H54 (cell line): ENCODE measurements around the gene EEFSEC.

Experiments used
- DNase-seq: peaks from one replicate; pipeline ENCODE4 v3.0.0; 2011; ENCODE audit warnings: low spot score, mixed read lengths; ENCODE audit not compliant: insufficient read length
- FAIRE-seq: peaks from 3 replicates; lab custom pipeline; 2011; peaks lifted over from hg19 to GRCh38; lab: Jason Lieb, UNC
- POLR2A ChIP-seq: IDR thresholded peaks from 2 replicates; pipeline ENCODE4 v1.6.1; 2011; ENCODE audit warnings: low read depth, mild to moderate bottlenecking, low read length

EEFSEC gene

DNA sequence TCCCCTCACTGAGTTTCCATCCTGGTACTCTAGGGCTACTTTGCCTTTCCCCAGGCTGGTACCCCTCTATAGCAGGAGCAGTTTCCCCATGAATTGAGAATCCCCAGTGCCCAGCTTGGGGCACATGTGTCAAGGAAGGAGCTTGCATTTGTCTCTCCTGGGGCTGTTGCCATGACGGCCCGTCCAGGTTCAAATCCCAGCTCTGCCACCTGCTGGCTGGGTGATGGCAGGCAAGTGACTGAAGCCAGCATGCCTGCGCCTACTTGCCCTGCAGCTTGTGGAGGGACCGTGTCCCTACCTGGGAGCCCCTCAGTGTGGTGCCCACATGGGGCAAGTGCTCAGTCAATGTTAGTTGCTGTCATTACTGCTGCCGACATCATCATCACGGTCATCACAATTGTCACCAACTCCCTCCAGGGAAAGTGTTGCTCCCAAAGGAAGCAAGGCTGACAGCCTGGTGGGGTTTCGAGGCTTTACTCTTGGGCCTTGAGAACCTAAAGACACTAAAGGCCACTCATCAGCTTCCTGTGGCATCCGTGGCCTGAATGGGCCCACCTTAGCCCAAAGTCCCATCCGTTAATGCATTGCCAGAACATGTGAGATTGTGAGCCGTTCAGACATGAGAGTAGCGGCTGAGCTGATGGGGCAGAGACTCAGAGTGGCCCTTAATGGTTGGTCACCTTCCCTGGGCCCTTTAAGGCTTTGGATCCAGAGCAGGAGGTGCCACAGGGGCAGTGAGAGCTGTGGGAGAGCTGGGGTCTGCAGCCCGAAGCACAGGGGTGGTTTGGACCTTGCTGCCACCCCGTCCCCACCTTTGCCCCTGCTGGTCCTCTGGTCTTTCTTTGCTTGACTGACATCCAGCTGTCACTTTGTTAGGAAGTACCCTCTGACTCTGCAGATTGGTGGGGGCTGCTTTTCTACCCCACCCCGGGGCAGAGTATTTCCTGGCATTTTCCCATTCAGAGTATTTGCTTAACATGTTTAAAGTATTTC, 169.0 kb downstream of the EEFSEC start:
- FAIRE-seq = no peak
- no peak for TF ChIP-seq POLR2A
- DNase-seq = peak; percentile 32

DNA sequence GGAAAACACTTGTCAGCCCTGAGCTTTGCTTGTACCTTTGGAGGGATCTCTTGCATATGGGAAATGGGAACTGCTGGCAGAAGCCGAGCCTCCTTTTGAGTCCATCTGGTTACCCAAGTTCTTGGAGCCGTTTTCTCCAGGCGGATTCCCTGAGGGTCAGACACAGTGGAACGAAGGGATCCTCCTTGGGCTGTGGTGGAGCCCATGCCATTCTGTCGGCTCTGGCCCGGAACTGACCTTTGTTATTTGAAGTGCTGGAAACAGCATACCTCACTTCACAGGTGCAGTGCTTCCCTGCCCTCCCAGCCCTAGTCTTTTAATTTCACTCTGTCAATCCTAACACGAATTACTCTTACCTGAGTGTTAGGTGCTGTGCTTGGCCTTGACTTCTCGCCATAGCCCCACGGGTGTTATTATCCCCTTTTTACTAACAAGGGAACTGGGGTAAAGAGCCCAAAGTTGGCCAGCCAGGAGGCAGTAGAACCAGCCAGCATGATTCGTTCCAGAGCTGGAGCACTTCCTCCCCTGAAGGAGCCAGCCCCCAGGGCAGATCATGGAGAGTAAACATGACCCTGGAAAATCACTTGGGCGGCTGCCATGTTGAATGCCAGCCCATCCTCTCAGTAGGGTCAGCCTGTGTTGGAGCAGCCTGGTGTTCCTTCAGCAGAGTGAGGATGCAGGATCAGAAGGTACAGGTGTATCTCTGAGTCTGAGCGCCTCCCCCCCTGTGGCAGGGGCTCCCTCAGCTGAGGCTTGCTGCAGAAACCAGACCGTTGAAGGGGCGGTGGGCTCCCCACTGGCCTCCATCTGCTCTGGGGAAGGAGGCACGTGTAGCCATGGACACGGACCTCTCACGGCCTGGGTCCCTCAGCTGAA, 170.2 kb downstream of the EEFSEC start:
- TF ChIP-seq POLR2A = no peak
- DNase-seq (no peak), FAIRE-seq (no peak)

DNA sequence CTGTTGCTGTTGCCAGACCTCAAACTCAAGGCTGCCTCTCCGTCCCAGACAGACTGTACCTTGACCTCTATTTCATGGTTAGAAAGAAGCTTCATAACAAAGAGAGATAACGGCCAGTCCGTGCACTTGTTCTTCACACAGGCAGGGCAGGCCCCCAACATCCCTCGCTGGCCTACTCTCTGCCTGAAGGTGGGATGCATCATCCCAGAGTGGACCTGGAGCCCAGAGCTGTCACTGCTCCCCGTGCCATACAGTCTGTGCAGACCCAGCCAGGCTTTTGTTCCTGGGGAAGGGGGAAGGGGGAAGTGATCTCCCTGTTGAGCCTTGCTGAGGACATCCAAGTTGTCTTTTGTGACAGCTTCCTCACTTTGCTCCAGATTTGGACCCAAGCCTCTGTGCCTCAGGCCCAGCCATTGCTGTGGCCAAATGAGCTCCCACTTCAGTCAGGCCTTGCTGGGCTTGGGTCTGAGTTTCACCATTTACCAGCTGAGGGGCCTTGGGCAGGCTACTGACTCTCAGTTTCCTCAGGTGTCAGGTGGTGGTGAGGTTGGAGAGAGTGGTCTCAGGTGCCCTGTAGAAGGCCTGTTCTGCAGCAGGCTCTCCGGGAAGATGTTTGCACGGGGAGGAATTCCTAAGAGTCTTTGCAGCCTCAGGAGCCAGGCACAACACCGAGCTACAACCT, 171.8 kb downstream of the EEFSEC start:
- DNase-seq (no peak), FAIRE-seq (no peak)
- TF ChIP-seq POLR2A = no peak

DNA sequence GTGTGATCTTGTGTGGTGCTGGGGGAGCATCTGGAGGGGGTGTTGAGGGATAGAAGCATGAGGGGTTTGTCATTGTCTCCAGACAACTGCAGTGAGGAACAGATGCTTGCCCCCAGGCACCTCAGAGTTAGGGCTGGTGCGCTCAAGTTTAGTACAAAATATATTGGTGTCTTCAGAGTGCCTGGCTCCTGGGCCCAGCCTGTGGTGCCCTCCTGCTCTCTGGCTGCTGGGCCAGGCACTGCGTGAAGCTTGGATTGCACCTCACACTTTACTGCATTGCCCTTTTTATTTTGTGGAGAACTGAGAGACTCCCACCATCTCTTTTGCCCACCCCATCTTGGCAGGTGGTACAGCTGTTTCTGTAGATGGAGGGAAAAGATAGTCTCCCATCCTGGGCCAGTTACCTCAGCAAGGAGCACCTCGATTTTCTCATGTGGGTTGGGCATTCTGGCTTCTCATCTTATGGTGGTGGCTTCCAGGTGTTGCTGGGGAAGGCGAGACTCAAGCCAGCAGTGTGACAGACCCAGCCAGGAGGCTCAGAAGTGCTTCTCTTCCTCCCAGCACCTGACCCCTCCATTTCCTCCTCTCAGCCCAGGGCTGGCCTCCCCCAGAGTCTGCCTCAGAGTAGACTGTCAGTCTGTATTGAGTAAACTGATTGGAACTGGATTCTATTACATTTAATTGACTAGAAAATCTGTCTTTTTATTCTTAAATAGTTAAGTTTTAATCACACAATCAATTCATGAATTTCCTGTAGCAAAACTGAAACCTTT, 173.0 kb downstream of the EEFSEC start:
- DNase-seq (no peak), FAIRE-seq (no peak)
- no peak for TF ChIP-seq POLR2A

DNA sequence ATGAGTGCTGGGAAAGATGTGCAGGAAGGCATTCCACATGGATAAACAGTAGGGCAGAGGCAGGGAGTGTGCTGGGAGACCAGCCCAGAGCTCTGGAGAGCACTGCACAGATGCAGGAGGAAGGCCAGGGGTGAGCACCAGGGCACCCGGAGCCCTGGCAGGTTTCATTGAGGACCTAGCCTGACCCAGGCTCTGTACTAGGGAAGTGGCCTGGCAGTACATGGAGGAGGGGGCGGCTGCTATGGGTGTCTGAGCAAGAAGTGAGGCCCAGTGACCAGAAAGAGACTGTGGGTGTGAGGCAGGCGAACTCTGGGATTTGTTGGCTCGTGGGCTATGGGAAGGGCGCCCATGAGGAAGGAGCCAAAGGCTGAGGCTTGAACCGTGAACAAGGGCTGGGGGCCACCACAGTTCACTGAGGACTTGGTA, 174.3 kb downstream of the EEFSEC start:
- FAIRE-seq (no peak), DNase-seq (no peak)
- TF ChIP-seq POLR2A = no peak

DNA sequence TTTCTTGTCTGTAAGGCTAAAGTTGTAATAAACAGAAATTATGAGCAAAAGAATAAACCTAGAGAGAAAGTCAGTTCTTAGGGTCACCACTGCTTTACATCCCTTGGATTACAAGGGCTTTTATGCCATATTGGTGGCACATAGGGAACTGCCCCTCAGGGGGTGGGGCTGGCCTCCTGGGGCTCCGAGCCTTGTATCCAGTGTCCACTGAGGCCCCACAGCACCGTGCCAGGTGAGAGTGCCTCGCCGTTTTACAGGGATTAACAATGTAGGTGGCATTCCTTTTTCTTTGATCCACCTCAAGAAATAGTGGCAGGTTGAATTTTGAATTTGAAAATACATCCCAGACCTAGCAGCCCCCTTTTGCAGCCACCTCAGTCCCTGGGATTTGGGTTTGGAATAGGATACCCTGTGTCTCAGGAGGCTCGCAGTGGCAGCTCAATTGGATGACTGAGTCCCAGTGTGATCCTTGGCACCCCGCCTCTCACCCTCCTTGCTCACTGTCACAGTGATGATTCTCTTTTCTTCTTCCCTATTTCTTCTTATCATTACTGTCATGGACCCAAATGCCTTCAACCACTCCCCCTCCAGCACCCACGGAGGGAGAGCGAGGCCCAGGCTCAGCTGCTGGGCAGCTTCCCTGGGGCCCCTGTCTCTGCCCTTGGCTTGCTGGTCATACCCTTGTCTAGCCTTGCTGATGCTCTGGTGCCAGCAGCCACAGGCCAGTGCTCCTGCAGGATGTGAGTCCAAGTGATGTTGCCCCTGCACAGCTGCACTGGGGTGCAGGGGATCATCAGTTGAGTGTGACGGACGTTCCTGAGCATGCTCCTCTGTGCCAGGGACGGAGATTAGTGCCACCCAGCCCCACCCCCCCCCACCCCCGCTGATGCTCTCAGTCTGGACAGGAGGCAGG, 175.5 kb downstream of the EEFSEC start:
- FAIRE-seq (no peak), DNase-seq (no peak)
- no peak for TF ChIP-seq POLR2A

DNA sequence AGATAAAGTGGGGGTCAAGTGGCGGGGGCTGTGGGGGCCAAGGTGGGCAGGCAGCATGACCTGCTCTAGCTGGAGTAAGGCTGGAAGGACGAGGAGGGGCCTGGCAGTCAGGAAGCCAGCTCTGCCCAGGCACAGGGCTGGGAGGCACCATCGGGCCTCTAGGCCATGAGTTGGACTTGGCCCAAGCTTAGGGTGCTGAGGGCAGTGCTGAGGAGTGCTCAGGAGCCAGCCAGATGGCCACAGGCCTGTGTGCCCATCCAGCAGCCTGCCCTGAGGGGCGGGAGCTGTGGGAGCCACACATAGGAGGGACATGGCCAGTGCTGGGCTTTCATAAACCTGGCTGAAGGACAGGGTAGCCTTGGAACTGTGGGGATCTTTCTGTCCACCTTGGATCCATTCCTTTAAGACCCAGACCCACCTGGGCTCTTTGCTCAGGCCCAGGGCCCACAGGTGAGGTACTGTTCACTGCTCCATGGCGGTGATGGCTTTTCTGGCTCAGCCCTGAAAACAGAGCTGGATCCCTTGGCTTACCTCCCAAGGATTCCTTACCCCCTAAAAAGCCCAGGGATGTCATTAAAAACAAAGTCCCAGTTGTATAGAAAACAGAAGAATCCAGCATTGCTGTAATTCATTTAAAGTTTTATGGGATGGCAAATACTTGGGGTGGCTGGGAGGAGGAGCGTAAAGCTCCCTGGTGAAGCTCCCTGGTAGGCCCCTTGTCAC, 176.4 kb downstream of the EEFSEC start:
- FAIRE-seq (no peak), DNase-seq (no peak)
- TF ChIP-seq POLR2A = no peak

DNA sequence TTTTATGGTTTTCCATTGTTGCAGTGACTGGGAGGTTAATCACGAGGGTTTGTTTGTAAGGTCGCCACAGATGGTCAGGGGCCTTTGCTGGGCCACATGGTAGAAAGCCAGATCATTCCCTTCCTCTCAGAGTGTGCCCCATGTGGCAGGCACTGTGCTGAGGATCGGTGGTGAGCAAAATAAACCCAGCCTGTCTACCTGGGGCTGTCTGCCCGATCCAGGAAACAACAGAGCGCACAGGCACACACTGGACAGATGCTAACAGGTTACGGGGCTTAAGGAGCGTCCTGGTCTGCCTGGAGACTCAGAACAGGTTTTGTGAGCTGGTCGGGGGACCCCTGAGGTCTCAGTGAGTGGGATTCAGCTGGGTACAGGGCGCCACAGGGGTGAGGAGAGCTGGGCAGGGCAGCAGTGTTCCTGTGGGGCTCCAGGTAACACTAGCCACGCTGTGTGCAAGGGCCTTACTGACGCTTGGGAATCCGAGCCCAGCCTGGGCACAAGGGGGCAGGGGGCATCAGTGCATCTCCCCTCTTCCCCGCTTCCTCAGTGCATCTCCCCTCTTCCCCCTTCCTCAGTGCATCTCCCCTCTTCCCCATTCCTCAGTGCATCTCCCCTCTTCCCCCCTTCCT, 177.0 kb downstream of the EEFSEC start:
- FAIRE-seq = no peak
- DNase-seq = no peak
- no peak for TF ChIP-seq POLR2A

DNA sequence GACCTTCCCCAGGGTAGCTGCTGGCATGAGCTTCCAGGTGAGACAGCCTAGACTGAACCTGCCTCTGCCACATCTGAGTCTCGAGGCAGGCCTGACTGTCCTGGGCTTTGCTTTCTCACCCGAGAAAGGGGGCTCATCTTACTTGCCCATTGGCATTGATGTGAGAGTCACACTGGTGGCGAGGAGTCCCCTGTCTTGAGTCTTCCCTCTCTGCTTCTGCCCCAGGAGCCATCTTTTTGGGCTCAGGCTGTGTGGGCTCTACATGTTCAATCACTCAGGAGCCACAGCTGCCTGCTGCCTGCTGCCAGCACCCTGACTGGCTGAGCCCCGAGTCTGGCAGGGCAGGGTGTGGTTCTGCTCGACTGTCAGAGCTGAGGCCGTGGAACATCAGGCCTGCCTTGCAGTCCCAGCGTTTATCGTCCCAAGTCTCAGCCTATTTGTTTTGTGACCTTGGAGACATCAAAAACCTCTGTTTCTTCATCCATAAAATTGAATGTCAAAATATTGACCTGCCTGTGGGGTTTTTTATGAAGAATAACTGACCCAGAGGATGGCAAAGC, 180.9 kb downstream of the EEFSEC start:
- no peak for TF ChIP-seq POLR2A
- DNase-seq (no peak), FAIRE-seq (no peak)

DNA sequence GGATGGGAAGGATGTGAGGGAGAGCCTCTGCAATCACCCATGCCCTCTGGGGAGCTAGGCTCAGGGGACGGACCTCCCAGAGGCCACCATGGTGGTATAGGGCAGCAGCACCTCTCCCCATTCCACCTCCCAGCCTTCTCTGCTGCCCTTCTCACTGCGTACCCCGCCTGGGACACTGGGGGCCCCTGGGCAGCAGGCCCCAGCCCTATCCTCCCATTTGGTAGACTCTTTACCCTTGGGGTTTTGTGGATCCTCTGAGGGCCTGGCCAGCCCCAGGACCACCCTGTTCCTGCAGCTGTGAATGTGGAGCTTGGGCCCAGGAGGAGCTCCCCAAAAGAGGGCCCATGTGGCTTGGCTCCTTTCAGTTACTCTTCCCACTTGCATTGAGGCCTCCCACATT, 181.5 kb downstream of the EEFSEC start:
- no peak for DNase-seq
- TF ChIP-seq POLR2A = no peak
- FAIRE-seq = no peak

DNA sequence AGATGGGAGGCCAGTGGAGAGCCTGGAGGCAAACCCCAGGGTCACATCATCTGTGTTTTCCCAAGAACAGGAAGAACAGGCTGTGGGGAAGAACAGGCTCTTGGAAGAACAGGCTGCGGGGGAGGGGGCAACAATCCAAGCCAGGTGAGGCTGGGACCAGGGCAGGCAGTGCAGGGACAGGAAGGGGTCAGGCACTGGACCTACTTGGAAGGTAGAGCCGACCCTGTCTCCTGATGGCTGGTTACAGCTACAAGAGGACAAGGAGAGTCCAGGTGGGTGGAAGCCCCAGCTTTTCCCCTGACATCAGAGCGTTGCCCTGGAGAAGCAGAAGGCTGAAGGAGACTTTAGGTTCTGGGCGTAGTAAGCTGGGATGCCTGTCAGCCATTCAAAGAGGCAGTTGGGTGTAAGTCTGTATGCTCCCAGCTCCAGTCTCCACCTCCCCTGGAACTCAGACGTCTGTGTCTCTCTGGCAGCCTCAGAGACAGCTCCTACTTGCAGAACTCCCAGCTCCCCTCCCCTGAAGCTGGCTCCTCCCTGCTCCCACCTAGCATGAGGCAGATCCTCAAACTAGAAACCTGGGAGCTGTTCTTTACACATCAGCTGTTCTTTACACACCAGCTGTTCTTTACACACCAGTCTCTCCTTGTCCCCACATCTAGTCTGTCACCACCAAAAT, 182.5 kb downstream of the EEFSEC start:
- FAIRE-seq (no peak), DNase-seq (no peak)

More for the DNA sequence above, 182.5 kb downstream of the EEFSEC start:
- TF ChIP-seq POLR2A = no peak
